Measurements from ENCODE around the gene UCP2.

- TF ChIP-seq, protein P1, sequence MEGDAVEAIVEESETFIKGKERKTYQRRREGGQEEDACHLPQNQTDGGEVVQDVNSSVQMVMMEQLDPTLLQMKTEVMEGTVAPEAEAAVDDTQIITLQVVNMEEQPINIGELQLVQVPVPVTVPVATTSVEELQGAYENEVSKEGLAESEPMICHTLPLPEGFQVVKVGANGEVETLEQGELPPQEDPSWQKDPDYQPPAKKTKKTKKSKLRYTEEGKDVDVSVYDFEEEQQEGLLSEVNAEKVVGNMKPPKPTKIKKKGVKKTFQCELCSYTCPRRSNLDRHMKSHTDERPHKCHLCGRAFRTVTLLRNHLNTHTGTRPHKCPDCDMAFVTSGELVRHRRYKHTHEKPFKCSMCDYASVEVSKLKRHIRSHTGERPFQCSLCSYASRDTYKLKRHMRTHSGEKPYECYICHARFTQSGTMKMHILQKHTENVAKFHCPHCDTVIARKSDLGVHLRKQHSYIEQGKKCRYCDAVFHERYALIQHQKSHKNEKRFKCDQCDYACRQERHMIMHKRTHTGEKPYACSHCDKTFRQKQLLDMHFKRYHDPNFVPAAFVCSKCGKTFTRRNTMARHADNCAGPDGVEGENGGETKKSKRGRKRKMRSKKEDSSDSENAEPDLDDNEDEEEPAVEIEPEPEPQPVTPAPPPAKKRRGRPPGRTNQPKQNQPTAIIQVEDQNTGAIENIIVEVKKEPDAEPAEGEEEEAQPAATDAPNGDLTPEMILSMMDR (IDR thresholded peaks at IDR 0.05), result no peak
- no peak for TF ChIP-seq POLR2A (IDR thresholded peaks at IDR 0.05)
Observed at GRCh38 chr11:74019104-74019738, 36.6 kb upstream of the UCP2 start.

Measured in transverse colon (tissue), 3 donors.